B cell (primary cell): ENCODE measurements around the gene XYLT1. TPM values are rescaled to one million over a fixed set of nuclear protein-coding genes. Genes with fewer than 3 reads are reported as not detected.
A peak's percentile ranks its signal among the peaks of the same experiment; 100 is the strongest.

ENCODE experiments used
- ATAC-seq: fragments of 200-7000 bp; cut with Tn5 transposase; one replicate; pipeline ENCODE4 v1.10.0; 2021; ENCODE audit warnings: low read depth, mild to moderate bottlenecking, moderate number of reproducible peaks, moderate library complexity
- CTCF ChIA-PET: fragments of 350-600 bp; sonication (Branson Sonifier 250); formaldehyde crosslinking; loops from one replicate; lab custom pipeline; 2021; ENCODE audit warnings: antibody characterized with exemption, inconsistent platforms; lab: Charles Lee
- POLR2A ChIA-PET: fragments of 350-600 bp; sonication (Branson Sonifier 250); formaldehyde crosslinking; loops from one replicate; lab custom pipeline; 2021; ENCODE audit warnings: antibody characterized with exemption; lab: Charles Lee
- DNase-seq: peaks from one replicate; pipeline ENCODE4 v3.0.0; 2013
- H2AFZ ChIP-seq: 2 replicates; pipeline ENCODE4 v1.6.1; 2012; ENCODE audit warnings: mild to moderate bottlenecking, low read depth, low read length; ENCODE audit not compliant: insufficient read depth, poor library complexity, severe bottlenecking
- H3K27ac ChIP-seq, 2 donors: 1 replicate in 1 of 2; 2 replicates in 1 of 2; pipeline ENCODE4 v1.5.1; 2012 to 2013; ENCODE audit warnings: low read length in 2 of 2, mild to moderate bottlenecking in 2 of 2, moderate library complexity in 1 of 2
- H3K27me3 ChIP-seq, 4 experiments: fragments of 200-600 bp in 1 of 4; sonication (generic) in 1 of 4; replicated peaks in 1 of 4; 1 replicate in 2 of 4; 2 replicates in 2 of 4; pipeline versions ENCODE4 v1.6.1 to v1.7.0; 2013 to 2016; ENCODE audit warnings: low read length in 3 of 4, mild to moderate bottlenecking in 2 of 4, mixed read lengths in 1 of 4, moderate library complexity in 1 of 4; ENCODE audit not compliant: insufficient read depth in 4 of 4, control insufficient read depth in 3 of 4; ENCODE audit errors: control extremely low read depth in 1 of 4
- H3K36me3 ChIP-seq, 2 experiments: replicated peaks in 1 of 2; 1 replicate in 1 of 2; 2 replicates in 1 of 2; pipeline versions ENCODE4 v1.6.1 to v1.7.1; 2013; ENCODE audit warnings: low read length in 1 of 2; ENCODE audit not compliant: insufficient read depth in 2 of 2, control insufficient read depth in 1 of 2; ENCODE audit errors: control extremely low read depth in 1 of 2, extremely low read depth in 1 of 2
- H3K4me1 ChIP-seq, 2 donors: fragments of 200-600 bp in 1 of 2; sonication (generic) in 1 of 2; 1 replicate in 1 of 2; 2 replicates in 1 of 2; pipeline versions ENCODE4 v1.5.1 to v1.6.1; 2013 to 2017; ENCODE audit warnings: low read length in 2 of 2; ENCODE audit not compliant: control insufficient read depth in 2 of 2, insufficient read depth in 2 of 2
- H3K4me2 ChIP-seq: replicated peaks from 2 replicates; pipeline ENCODE3; 2012; ENCODE audit warnings: mild to moderate bottlenecking, low read depth, low read length; ENCODE audit not compliant: poor library complexity, severe bottlenecking
- H3K4me3 ChIP-seq, 5 experiments: fragments of 200-600 bp in 1 of 5; sonication (generic) in 1 of 5; 1 replicate in 3 of 5; 2 replicates in 2 of 5; pipeline versions ENCODE4 v1.5.1 to v1.7.0; 2011 to 2016; ENCODE audit warnings: low read length in 4 of 5, mild to moderate bottlenecking in 4 of 5, low read depth in 2 of 5, control low read depth in 1 of 5, moderate library complexity in 1 of 5; ENCODE audit not compliant: insufficient read depth in 1 of 5; ENCODE audit errors: control extremely low read depth in 1 of 5, extremely low read depth in 1 of 5
- H3K79me2 ChIP-seq: fragments of 200-600 bp; sonication (generic); one replicate; pipeline ENCODE4 v1.6.0; 2016; ENCODE audit warnings: low read length; ENCODE audit not compliant: control insufficient read depth, insufficient read depth
- H3K9ac ChIP-seq: fragments of 200-600 bp; sonication (generic); 2 replicates; pipeline ENCODE4 v1.6.1; 2017; ENCODE audit warnings: mild to moderate bottlenecking, low read length, moderate library complexity
- H3K9me3 ChIP-seq, 3 donors: one replicate each; pipeline versions ENCODE4 v1.6.1 to v1.7.1; 2013; ENCODE audit warnings: low read length in 2 of 3; ENCODE audit not compliant: control insufficient read depth in 2 of 3, insufficient read depth in 1 of 3; ENCODE audit errors: control extremely low read depth in 1 of 3
- H4K20me1 ChIP-seq: 2 replicates; pipeline ENCODE4 v1.6.0; 2012; ENCODE audit warnings: mild to moderate bottlenecking, low read length; ENCODE audit not compliant: insufficient read depth, control insufficient read depth, poor library complexity, severe bottlenecking
- H3K27ac Mint-ChIP-seq: one replicate; pipeline ENCODE4 v1.8.0; 2021; ENCODE audit warnings: mixed read lengths
- H3K27me3 Mint-ChIP-seq: one replicate; pipeline ENCODE4 v1.8.0; 2021; ENCODE audit warnings: mixed read lengths
- H3K4me1 Mint-ChIP-seq: one replicate; pipeline ENCODE4 v1.8.0; 2021; ENCODE audit warnings: mixed read lengths
- H3K4me3 Mint-ChIP-seq: one replicate; pipeline ENCODE4 v1.8.0; 2021; ENCODE audit warnings: mixed read lengths
- H3K9me3 Mint-ChIP-seq: one replicate; pipeline ENCODE4 v1.8.0; 2022; ENCODE audit warnings: mixed read lengths; ENCODE audit not compliant: insufficient read depth
- CTCF ChIP-seq: fragments of 200-600 bp; IDR thresholded peaks from one replicate; pipeline ENCODE4 v1.8.0; 2022; ENCODE audit warnings: antibody characterized with exemption, mild to moderate bottlenecking
- EZH2 ChIP-seq: IDR thresholded peaks from 2 replicates; pipeline ENCODE4 v1.6.1; 2012; ENCODE audit warnings: borderline replicate concordance, low read depth, mild to moderate bottlenecking, moderate library complexity, low read length; ENCODE audit not compliant: insufficient read depth, poor library complexity, severe bottlenecking
- WGBS: methylation state at CpG from one replicate; pipeline ENCODE4 v1.1.5; 2013; ENCODE audit warnings: missing lambda C conversion rate; ENCODE audit not compliant: insufficient coverage; 5-methylcytosine and 5-hydroxymethylcytosine counted together
- intact Hi-C: fragments of 100-400 bp; cut with micrococcal nuclease; formaldehyde crosslinking; loops from one replicate; pipeline ENCODE4 v1.10.0; 2022
- polyA plus RNA-seq: library from polyadenylated mRNA; depleted of rRNA; stranded (reverse); fragments of >200 nt; gene quantifications from 2 replicates; pipeline ENCODE4 v1.2.3, GENCODE V29; 2012
- total RNA-seq, 2 donors: library from RNA; stranded (reverse); fragments of 120-200 nt in 1 of 2; gene quantifications; 1 replicate in 1 of 2; 2 replicates in 1 of 2; pipeline versions ENCODE4 v1.2.3 to v1.2.4, GENCODE V29; 2013 to 2022

Gene XYLT1
- total and polyA plus RNA-seq, 2 donors (not counting 1 experiment from before 2014, with no cell fraction given) = 8.7 to 59.6 TPM

GRCh38 chr16:17159617-17160016 lies 311.1 kb downstream of the XYLT1 start:
- 100% methylated on average over 8 of the region's 12 CpGs for WGBS
- H3K4me1 Mint-ChIP-seq = peaks cover 30% of the 10 kb centered on the region
- H4K20me1 ChIP-seq = peaks cover 5% of the 10 kb centered on the region
- no peaks in the 10 kb centered on the region for H3K9me3 ChIP-seq
- TF ChIP-seq CTCF (no peak), EZH2 (no peak)
- no peak overlapping the region for H3K4me3 Mint-ChIP-seq
- peaks cover 0 to 11% of the 10 kb centered on the region in 2 experiments for H3K36me3 ChIP-seq
- no peak overlapping the region for H3K27ac ChIP-seq
- no peaks in the 10 kb centered on the region for H3K9me3 Mint-ChIP-seq
- DNase-seq (no peak), ATAC-seq (no peak)
- no peak overlapping the region for H3K4me3 ChIP-seq
- no peak overlapping the region for H3K9ac ChIP-seq
- H3K27me3 ChIP-seq = no peaks in the 10 kb centered on the region
- H3K27ac Mint-ChIP-seq = no peak overlapping the region
- no peak overlapping the region for H3K4me2 ChIP-seq
- intact Hi-C loops = no loop called here
- H2AFZ ChIP-seq = no peak overlapping the region
- H3K79me2 ChIP-seq = peaks cover 11% of the 10 kb centered on the region
- peaks cover 24 to 28% of the 10 kb centered on the region in 2 donors for H3K4me1 ChIP-seq
- ChIA-PET CTCF (no interaction called here), POLR2A (interaction anchor here (0.6 kb wide), 1 partner anchor 13 kb away, joined by 3 read pairs; no protein-coding TSS in a partner anchor)
- H3K27me3 Mint-ChIP-seq = no peaks in the 10 kb centered on the region

- peaks cover 17 to 19% of the 10 kb centered on the region in 2 donors for H3K4me1 ChIP-seq
- ChIA-PET POLR2A (no interaction called here), CTCF (interaction anchor here (1.2 kb wide), 1 partner anchor 21 kb away, joined by 5 read pairs; no protein-coding TSS in a partner anchor)
- ATAC-seq (no peak), DNase-seq (no peak)
- no peak overlapping the region for H3K9ac ChIP-seq
- no peaks in the 10 kb centered on the region for H3K9me3 ChIP-seq
- intact Hi-C loops = no loop called here
- H3K4me3 ChIP-seq = no peak overlapping the region
- no peak overlapping the region for H3K27ac ChIP-seq
- Mint-ChIP-seq H3K9me3 (no peaks in the 10 kb centered on the region), H3K27me3 (no peaks in the 10 kb centered on the region), H3K4me1 (peaks cover 16% of the 10 kb centered on the region), H3K4me3 (peak overlapping the region; percentile 5), H3K27ac (peak overlapping the region; percentile 47)
- H4K20me1 ChIP-seq = peaks cover 14% of the 10 kb centered on the region
- H2AFZ ChIP-seq = no peak overlapping the region
- WGBS = no CpG with 5 or more reads among the region's 1 CpG
- H3K4me2 ChIP-seq = no peak overlapping the region
- peaks cover 0 to 18% of the 10 kb centered on the region in 2 experiments for H3K36me3 ChIP-seq
- TF ChIP-seq CTCF (no peak), EZH2 (no peak)
- no peaks in the 10 kb centered on the region for H3K27me3 ChIP-seq
- H3K79me2 ChIP-seq = peaks cover 18% of the 10 kb centered on the region
These were observed 314.8 kb downstream of the XYLT1 start for GRCh38 chr16:17155936-17156335.
